Astrocyte of the cerebellum (primary cell): ENCODE data around the gene TLR9.
A peak's percentile ranks its signal among the peaks of the same experiment; 100 is the strongest.

Source experiments
- DNase-seq: peaks from one replicate; pipeline ENCODE4 v3.0.0-alpha.2; 2011; ENCODE audit warnings: low read depth
- H3K4me3 ChIP-seq: 2 replicates; pipeline ENCODE4 v1.5.1; 2011; ENCODE audit warnings: mild to moderate bottlenecking, low read depth, low read length, moderate library complexity
- in situ Hi-C: cut with HindIII; loops from 2 replicates; pipeline ENCODE4 v1.10.0; 2017; ENCODE audit warnings: low sequenced_read_pairs
- TF ChIP-seq, protein P1 (sequence below): IDR thresholded peaks from 2 replicates; pipeline ENCODE4 v1.5.1; 2012; ENCODE audit warnings: low read length, low read depth, moderate library complexity, mild to moderate bottlenecking; ENCODE audit errors: missing control alignments

Gene TLR9

DNA sequence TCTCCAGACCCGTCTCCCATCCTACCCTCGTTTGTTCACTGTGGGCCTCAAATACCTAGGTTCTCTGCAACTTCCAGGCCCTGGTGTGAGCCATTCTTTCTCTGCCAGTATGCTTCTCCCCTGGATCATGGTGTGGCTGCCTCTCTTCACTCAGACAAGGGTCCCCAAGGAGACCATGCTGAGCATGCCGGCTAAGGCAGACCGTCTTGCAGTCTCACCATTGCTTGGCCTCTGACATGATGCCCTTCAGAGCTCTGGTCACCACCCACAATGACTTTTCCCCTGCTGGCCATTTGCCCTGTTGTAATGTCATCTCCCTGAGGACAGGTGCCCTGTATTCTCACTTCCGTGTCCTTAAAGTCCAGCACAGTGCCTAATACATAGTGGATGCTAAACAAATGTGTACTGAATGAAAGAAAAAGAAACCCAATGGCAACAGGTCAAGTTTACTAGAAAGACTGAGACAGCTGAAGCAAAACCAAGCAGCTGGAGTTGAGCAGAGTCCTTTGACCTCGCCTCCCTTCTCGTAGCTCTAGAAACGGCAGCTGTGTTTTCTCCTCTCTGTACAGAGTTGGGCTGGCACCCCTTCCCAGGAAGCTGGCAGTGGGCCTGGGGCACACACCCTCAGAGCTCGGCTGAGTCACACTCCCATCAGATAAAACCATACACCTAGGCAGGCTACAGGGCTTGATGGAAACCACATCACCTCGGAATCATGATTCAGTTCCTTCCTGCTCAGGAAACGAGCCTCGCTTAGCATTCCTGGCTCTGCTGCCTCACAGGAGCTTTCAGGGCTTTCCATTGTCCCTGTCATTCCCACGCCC is 8.6 kb downstream of the TLR9 start:
- DNase-seq: peak; percentile 49
- TF ChIP-seq, protein P1, sequence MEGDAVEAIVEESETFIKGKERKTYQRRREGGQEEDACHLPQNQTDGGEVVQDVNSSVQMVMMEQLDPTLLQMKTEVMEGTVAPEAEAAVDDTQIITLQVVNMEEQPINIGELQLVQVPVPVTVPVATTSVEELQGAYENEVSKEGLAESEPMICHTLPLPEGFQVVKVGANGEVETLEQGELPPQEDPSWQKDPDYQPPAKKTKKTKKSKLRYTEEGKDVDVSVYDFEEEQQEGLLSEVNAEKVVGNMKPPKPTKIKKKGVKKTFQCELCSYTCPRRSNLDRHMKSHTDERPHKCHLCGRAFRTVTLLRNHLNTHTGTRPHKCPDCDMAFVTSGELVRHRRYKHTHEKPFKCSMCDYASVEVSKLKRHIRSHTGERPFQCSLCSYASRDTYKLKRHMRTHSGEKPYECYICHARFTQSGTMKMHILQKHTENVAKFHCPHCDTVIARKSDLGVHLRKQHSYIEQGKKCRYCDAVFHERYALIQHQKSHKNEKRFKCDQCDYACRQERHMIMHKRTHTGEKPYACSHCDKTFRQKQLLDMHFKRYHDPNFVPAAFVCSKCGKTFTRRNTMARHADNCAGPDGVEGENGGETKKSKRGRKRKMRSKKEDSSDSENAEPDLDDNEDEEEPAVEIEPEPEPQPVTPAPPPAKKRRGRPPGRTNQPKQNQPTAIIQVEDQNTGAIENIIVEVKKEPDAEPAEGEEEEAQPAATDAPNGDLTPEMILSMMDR: no peak
- in situ Hi-C loops: no loop called here
- H3K4me3 ChIP-seq: no peak overlapping the region

DNA sequence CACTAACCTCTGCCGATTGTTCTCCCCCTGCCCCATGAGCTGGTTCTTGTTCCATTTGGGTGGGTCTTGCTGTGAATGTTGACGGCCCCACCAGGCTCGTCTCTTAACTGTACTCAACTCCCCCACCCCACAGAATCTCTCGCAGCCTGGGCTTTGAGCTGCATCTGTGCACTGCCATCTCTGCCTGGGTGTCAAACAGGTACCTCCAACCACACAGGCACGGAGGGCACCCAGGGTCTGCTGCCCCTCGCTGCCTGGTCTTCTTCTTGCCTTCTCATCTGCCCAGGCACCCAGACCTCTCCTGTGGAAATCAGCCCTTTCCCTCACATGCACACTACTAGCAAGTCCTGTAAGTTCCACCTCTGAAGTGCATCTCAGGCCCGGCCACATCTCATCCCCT is 10.1 kb downstream of the TLR9 start:
- TF ChIP-seq, protein P1: no peak
- no peak for DNase-seq
- H3K4me3 ChIP-seq: no peak overlapping the region
- in situ Hi-C loops: no loop called here

DNA sequence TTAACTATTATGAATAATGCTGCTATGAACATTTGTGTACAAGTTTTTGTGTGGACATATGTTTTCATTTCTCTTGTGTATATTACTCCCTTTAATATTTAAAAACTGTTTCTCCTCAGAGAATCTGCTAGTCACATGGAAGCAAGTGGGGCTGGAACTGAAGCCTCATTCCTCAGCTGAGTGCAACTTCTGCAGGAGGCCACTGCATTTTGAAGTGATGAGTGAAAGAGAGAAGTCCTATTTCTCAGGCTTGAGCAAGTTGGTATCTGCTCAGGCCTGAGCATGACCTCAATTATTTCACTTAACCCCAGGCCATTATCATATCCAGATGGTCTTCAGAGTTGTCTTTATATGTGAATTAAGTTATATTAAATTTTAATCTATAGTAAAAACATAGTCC is 11.5 kb downstream of the TLR9 start:
- DNase-seq: no peak
- no peak overlapping the region for H3K4me3 ChIP-seq
- in situ Hi-C loops: no loop called here
- TF ChIP-seq, protein P1: no peak

DNA sequence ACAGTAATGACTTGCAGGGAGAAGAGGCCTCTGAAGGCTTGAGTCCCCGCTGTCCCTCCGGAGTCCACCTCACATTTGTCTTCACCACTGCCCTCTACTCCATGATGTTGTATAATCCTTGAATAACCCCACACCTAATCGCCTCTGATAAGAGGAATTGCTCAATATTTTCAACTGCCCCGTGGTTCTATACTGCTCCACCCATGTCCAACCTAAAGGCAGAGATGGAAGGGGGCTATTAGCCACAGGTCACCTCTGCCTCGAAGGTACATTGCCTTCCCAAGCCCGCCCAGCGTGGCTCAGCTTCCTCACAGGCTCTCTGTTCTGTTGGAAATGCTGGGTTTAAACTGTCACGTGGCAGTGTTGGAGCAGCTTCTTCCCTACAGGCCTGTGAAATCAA is 12.4 kb downstream of the TLR9 start:
- H3K4me3 ChIP-seq: no peak overlapping the region
- no peak for DNase-seq
- in situ Hi-C loops: no loop called here
- TF ChIP-seq, protein P1: no peak

- in situ Hi-C loops: no loop called here
- H3K4me3 ChIP-seq: no peak overlapping the region
- TF ChIP-seq, protein P1: no peak
- no peak for DNase-seq
These were observed 14.1 kb downstream of the TLR9 start for GRCh38 chr3:52211268-52211891.

DNA sequence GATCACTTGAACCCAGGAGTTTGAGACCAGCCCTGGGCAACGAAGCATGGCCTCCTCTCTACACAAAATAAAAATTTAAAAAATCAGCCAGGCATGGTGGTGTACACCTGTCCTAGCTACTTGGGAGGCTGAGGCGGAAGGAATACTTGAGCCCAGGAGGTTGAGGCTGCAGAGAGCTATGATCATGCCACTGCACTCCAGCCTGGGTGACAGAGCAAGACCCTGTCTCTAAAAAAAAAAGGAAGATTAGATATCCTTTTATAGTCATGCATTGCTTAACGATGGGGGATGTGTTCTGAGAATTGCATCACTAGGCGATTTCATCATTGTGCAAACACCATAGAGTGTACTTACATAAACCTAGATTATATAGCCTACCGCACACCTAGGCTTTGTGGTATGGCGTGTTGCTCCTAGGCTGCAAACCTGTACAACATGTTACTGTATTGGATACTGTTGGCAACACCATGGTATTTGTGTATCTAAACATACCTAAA is 14.8 kb downstream of the TLR9 start:
- TF ChIP-seq, protein P1: no peak
- DNase-seq: no peak
- in situ Hi-C loops: no loop called here
- no peak overlapping the region for H3K4me3 ChIP-seq
